Measurements from ENCODE around the gene ADAM22.

DNA sequence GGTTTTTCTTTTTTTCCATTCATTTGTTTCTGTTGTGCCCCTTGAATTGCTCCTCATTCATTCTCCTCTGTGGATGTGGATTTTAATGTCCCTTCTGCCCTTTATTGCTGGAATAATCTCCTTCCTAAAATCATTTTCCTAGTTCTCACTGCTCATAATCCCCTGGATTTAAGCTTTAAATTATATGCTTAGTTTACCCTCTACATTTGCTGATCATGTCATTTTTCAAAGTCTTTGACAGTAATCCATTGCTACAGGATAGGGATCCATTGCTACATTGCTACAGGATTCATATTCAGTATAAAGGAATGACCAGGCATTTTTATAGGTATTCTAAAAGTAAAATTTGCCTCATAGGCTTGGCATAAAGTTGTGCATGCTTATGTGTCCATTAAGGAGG lies 14.3 kb downstream of the ADAM22 start:
- TF ChIP-seq, protein P1, sequence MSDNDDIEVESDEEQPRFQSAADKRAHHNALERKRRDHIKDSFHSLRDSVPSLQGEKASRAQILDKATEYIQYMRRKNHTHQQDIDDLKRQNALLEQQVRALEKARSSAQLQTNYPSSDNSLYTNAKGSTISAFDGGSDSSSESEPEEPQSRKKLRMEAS (IDR thresholded peaks at IDR 0.05; ENCODE audit: low read depth, low read length) = no peak
- TF ChIP-seq, protein P2, sequence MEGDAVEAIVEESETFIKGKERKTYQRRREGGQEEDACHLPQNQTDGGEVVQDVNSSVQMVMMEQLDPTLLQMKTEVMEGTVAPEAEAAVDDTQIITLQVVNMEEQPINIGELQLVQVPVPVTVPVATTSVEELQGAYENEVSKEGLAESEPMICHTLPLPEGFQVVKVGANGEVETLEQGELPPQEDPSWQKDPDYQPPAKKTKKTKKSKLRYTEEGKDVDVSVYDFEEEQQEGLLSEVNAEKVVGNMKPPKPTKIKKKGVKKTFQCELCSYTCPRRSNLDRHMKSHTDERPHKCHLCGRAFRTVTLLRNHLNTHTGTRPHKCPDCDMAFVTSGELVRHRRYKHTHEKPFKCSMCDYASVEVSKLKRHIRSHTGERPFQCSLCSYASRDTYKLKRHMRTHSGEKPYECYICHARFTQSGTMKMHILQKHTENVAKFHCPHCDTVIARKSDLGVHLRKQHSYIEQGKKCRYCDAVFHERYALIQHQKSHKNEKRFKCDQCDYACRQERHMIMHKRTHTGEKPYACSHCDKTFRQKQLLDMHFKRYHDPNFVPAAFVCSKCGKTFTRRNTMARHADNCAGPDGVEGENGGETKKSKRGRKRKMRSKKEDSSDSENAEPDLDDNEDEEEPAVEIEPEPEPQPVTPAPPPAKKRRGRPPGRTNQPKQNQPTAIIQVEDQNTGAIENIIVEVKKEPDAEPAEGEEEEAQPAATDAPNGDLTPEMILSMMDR (IDR thresholded peaks at IDR 0.05; ENCODE audit: low read depth, low read length) = no peak

Measured in NB4 (cell line).